ENCODE results near the gene UBE2U.

The UBE2U gene

GRCh38 chr1:64296459-64296858 is 93.0 kb downstream of the UBE2U start:
- DNase-seq = no peak

GRCh38 chr1:64302194-64302593 is 98.8 kb downstream of the UBE2U start:
- no peak for DNase-seq

GRCh38 chr1:64302971-64303370 is 99.5 kb downstream of the UBE2U start:
- no peak for DNase-seq

GRCh38 chr1:64304823-64305222 is 101.4 kb downstream of the UBE2U start:
- DNase-seq = no peak

GRCh38 chr1:64308866-64309265 is 105.4 kb downstream of the UBE2U start:
- DNase-seq = no peak

GRCh38 chr1:64309431-64309831 is 106.0 kb downstream of the UBE2U start:
- no peak for DNase-seq

- DNase-seq = no peak
Observed at GRCh38 chr1:64310760-64311159, 107.3 kb downstream of the UBE2U start.

- DNase-seq = no peak
Observed at GRCh38 chr1:64312431-64312830, 109.0 kb downstream of the UBE2U start.

GRCh38 chr1:64315402-64315801 is 112.0 kb downstream of the UBE2U start:
- DNase-seq = no peak
